Loucy (cell line): ENCODE data around the gene ATP5MK.

ENCODE experiments used
- H2AFZ ChIP-seq: fragments of 200-600 bp; sonication (generic); 2 replicates; pipeline ENCODE4 v1.6.0; 2016; ENCODE audit warnings: antibody characterized with exemption, mild to moderate bottlenecking, low read length, moderate library complexity
- H3F3A ChIP-seq: fragments of 200-600 bp; 2 replicates; pipeline ENCODE4 v1.6.0; 2016; ENCODE audit warnings: antibody characterized with exemption, low read depth, mild to moderate bottlenecking
- H3K27me3 ChIP-seq: fragments of 200-600 bp; sonication (generic); 2 replicates; pipeline ENCODE4 v1.6.1; 2014; ENCODE audit warnings: low read length, mild to moderate bottlenecking; ENCODE audit not compliant: insufficient read depth, poor library complexity, severe bottlenecking
- H3K36me3 ChIP-seq: fragments of 200-600 bp; sonication (generic); 2 replicates; pipeline ENCODE4 v1.6.1; 2016; ENCODE audit warnings: low read length; ENCODE audit not compliant: insufficient read depth
- H3K4me1 ChIP-seq: fragments of 200-600 bp; sonication (generic); 2 replicates; pipeline ENCODE4 v1.5.1; 2014; ENCODE audit warnings: low read length, mild to moderate bottlenecking; ENCODE audit not compliant: insufficient read depth, poor library complexity, severe bottlenecking
- H3K4me2 ChIP-seq: fragments of 200-600 bp; sonication (generic); 2 replicates; pipeline ENCODE4 v1.6.0; 2014; ENCODE audit warnings: antibody characterized with exemption, low read length, low read depth, mild to moderate bottlenecking; ENCODE audit not compliant: poor library complexity, severe bottlenecking
- H3K4me3 ChIP-seq: fragments of 200-600 bp; sonication (generic); 2 replicates; pipeline ENCODE4 v1.5.1; 2014; ENCODE audit warnings: low read length, mild to moderate bottlenecking, mixed read lengths; ENCODE audit not compliant: poor library complexity, severe bottlenecking
- H3K79me2 ChIP-seq: fragments of 200-600 bp; sonication (generic); 2 replicates; pipeline ENCODE4 v1.6.1; 2014; ENCODE audit warnings: low read length; ENCODE audit not compliant: insufficient read depth
- H3K9ac ChIP-seq: fragments of 200-600 bp; sonication (generic); 2 replicates; pipeline ENCODE4 v1.6.0; 2014; ENCODE audit warnings: mild to moderate bottlenecking, low read depth, low read length, moderate library complexity; ENCODE audit not compliant: poor library complexity, severe bottlenecking
- H3K9me2 ChIP-seq: fragments of 200-600 bp; sonication (generic); replicated peaks from 2 replicates; pipeline ENCODE4 v1.6.1; 2016; ENCODE audit warnings: low read depth, low read length, mixed read lengths
- H3K9me3 ChIP-seq: fragments of 200-600 bp; sonication (generic); 2 replicates; pipeline ENCODE4 v1.6.1; 2014; ENCODE audit warnings: mild to moderate bottlenecking, antibody characterized with exemption, low read length, low read depth; ENCODE audit not compliant: insufficient read depth
- H4K20me1 ChIP-seq: fragments of 200-600 bp; sonication (generic); 2 replicates; pipeline ENCODE4 v1.6.0; 2014; ENCODE audit warnings: antibody characterized with exemption, low read length, mild to moderate bottlenecking; ENCODE audit not compliant: insufficient read depth, poor library complexity, severe bottlenecking
- EZH2phosphoT487 ChIP-seq: fragments of 200-600 bp; IDR thresholded peaks from 2 replicates; pipeline ENCODE4 v1.6.1; 2018; ENCODE audit warnings: antibody characterized with exemption, mild to moderate bottlenecking, moderate library complexity, borderline replicate concordance
- TF ChIP-seq, protein P1 (sequence below): fragments of 200-600 bp; sonication (generic); conservative IDR thresholded peaks from 2 replicates; pipeline ENCODE4 v1.5.1; 2014; ENCODE audit warnings: mild to moderate bottlenecking, antibody characterized with exemption, low read length

Gene ATP5MK

DNA sequence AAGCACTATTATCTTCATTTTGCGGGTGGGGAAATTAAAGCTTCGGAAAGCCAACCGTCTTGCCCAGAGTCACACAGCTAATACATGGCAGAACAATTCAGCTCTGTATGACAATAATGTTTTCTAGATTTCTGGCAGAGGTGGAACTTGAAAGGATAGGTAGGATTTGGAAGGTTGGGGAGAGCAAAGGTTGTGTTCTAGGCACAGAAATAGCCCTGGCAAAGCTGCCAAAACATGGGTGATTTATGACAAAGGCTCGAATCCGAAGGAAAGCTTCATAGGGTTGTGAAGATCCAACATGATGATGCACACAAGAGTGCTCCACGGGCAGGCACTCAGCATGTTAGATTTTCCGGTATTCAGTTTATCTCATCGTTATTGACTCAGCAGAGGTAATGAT is 19.3 kb upstream of the ATP5MK start:
- Histone ChIP-seq H3F3A (no peaks in the 10 kb centered on the region), H3K9me3 (no peaks in the 10 kb centered on the region), H2AFZ (no peak overlapping the region), H3K36me3 (peaks cover 88% of the 10 kb centered on the region; the same call in 1 of the 2 replicates), H3K9me2 (no peaks in the 10 kb centered on the region), H3K9ac (no peak overlapping the region), H4K20me1 (no peaks in the 10 kb centered on the region), H3K4me1 (no peaks in the 10 kb centered on the region), H3K4me2 (no peak overlapping the region), H3K79me2 (no peaks in the 10 kb centered on the region), H3K27me3 (no peaks in the 10 kb centered on the region), H3K4me3 (no peak overlapping the region)
- no peak for TF ChIP-seq EZH2phosphoT487
- TF ChIP-seq, protein P1, sequence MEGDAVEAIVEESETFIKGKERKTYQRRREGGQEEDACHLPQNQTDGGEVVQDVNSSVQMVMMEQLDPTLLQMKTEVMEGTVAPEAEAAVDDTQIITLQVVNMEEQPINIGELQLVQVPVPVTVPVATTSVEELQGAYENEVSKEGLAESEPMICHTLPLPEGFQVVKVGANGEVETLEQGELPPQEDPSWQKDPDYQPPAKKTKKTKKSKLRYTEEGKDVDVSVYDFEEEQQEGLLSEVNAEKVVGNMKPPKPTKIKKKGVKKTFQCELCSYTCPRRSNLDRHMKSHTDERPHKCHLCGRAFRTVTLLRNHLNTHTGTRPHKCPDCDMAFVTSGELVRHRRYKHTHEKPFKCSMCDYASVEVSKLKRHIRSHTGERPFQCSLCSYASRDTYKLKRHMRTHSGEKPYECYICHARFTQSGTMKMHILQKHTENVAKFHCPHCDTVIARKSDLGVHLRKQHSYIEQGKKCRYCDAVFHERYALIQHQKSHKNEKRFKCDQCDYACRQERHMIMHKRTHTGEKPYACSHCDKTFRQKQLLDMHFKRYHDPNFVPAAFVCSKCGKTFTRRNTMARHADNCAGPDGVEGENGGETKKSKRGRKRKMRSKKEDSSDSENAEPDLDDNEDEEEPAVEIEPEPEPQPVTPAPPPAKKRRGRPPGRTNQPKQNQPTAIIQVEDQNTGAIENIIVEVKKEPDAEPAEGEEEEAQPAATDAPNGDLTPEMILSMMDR, result no peak

DNA sequence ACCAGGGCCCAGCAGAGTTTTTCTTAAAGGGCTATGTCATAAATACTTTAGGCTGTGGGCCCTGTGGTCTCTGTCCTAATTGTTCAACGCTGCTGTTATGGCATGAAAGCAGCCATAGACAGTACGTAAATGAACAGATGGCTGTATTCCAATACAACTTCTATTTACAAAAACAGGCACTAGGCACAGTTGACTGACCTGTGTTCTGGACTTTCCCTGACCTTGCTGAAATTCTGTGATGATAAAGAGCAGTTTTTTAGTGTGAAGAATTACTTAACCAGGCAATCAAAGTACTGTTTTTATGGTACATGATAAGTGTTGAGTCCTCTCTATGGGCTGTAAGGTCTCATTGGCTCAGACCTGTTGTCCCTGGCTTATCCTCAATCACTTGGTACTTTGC is 17.3 kb upstream of the ATP5MK start:
- TF ChIP-seq EZH2phosphoT487, result no peak
- TF ChIP-seq, protein P1, result no peak
- Histone ChIP-seq H4K20me1 (no peaks in the 10 kb centered on the region), H3K9me2 (no peaks in the 10 kb centered on the region), H3K27me3 (no peaks in the 10 kb centered on the region), H3F3A (no peaks in the 10 kb centered on the region), H3K36me3 (peaks cover 82% of the 10 kb centered on the region; the same call in 1 of the 2 replicates), H3K9ac (no peak overlapping the region), H2AFZ (no peak overlapping the region), H3K79me2 (no peaks in the 10 kb centered on the region), H3K4me2 (no peak overlapping the region), H3K9me3 (no peaks in the 10 kb centered on the region), H3K4me1 (no peaks in the 10 kb centered on the region), H3K4me3 (no peak overlapping the region)

DNA sequence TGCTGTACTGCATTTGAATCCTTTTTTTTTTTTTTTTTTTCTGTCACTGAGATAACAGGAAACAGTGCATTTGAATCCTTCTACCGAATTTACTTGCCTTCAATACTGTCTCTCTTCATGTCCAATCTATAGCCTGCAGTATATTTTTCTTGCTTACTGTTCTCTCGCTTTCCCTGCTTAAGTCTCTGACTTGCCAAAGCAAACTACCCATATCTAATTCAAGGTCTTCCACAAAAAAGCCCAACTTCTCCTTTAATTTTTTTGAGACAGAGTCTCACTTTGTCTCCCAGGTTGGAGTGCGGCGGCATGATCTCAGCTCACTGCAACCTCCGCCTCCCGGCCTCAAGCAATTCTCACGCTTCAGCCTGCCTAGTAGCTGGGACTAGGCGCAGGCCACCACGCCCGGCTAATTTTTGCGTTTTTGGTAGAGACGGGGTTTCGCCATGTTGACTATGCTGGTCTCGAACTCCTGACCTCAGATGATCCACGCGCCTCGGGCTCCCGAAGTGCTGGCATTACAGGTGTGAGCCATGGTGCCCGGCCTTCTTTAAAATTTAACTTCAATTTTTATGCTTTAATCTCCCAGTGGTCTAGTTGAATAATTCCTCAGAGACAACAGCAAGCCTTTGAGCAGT is 1.0 kb upstream of the ATP5MK start:
- H3K9ac ChIP-seq, result peak overlapping the region; percentile 94
- H2AFZ ChIP-seq, result no peak overlapping the region
- peaks cover 2% of the 10 kb centered on the region; the same call in 1 of the 2 replicates for H3K36me3 ChIP-seq
- H3F3A ChIP-seq, result no peaks in the 10 kb centered on the region
- H3K79me2 ChIP-seq, result peaks cover 80% of the 10 kb centered on the region
- H3K9me3 ChIP-seq, result no peaks in the 10 kb centered on the region
- no peaks in the 10 kb centered on the region for H3K27me3 ChIP-seq
- TF ChIP-seq, protein P1, result no peak
- no peak for TF ChIP-seq EZH2phosphoT487
- H3K4me2 ChIP-seq, result peak overlapping the region; percentile 94
- peaks cover 27% of the 10 kb centered on the region for H4K20me1 ChIP-seq
- peaks cover 54% of the 10 kb centered on the region for H3K4me1 ChIP-seq
- H3K9me2 ChIP-seq, result no peaks in the 10 kb centered on the region
- H3K4me3 ChIP-seq, result peak overlapping the region; percentile 92
